SKM-1 treated with dmso at 0.1 percent for 144 hours (cell line): Measurements from ENCODE around the gene CD244.

Experiments used
- DNase-seq: peaks from one replicate; lab custom pipeline; 2025; ENCODE audit not compliant: unreplicated experiment; lab: John Stamatoyannopoulos, UW

The CD244 gene

GRCh38 chr1:160814856-160815255, 47.8 kb downstream of the CD244 start:
- no peak for DNase-seq

DNA sequence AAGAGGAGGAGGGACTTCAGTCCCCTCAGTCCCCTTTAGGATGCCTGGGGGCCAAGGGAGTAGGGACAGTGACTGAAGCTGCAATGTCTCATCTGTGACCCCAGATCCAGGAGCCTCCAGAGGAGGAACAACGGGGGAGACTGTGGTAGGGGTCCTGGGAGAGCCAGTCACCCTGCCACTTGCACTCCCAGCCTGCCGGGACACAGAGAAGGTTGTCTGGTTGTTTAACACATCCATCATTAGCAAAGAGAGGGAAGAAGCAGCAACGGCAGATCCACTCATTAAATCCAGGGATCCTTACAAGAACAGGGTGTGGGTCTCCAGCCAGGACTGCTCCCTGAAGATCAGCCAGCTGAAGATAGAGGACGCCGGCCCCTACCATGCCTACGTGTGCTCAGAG, 48.4 kb downstream of the CD244 start:
- no peak for DNase-seq

- DNase-seq, result no peak
Measured at GRCh38 chr1:160813215-160813614, 49.5 kb downstream of the CD244 start.

DNA sequence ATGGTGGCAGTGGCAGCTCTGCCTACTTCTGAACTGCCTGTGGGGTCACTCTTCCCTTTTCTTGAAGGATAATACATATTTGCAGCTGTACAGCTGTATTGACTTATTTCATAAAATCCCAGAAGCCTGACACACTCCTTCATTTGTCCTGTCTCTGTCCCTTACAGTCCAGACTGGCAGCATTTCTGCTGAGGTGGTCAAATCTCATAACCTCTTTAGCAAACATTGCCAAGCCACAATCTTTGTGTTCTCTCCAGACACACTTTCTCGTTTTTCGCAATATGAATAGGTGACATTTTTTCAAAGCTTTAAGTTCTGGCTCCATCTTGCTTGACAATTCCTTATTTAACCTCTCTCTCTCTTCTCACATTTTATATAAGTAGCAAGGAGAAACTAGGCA, 51.5 kb downstream of the CD244 start:
- no peak for DNase-seq

DNA sequence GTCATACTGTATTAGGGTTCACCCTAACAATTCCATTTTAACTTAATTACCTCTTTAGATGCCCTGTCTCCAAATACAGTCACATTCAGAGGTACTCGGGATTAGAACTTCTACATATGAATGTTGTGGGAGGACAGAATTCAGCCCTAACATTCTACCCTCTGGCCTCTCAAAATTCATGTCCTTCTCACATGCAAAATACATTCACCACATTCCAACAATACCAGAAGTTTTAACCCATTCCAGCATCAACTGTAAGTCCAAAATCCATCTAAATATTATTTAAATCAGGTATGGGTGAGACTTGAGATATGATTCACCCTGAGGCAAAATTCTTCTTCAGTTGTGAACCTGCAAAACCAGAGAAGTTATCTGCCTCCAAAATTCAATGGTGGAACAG, 52.2 kb downstream of the CD244 start:
- DNase-seq, result no peak

DNA sequence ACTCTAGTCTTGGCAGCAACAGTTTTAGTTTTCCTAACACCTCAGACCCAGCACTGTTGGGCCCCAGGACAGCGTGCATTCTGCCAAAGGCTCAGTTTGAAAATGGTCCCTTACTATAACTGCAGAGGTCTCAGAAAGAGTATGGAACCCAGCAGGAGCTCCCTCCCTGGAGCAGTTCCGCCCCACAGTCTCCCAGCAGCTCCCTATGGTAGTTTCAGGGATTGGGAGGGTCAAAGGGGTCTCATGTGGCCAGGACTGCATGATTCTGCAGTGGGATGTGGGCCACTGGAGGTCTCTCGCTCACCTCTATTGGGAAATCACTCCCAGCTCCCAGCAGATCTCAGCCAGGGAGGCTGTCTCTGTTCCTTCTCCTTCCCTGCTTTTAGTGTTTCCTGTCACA, 54.4 kb downstream of the CD244 start:
- DNase-seq, result no peak

DNA sequence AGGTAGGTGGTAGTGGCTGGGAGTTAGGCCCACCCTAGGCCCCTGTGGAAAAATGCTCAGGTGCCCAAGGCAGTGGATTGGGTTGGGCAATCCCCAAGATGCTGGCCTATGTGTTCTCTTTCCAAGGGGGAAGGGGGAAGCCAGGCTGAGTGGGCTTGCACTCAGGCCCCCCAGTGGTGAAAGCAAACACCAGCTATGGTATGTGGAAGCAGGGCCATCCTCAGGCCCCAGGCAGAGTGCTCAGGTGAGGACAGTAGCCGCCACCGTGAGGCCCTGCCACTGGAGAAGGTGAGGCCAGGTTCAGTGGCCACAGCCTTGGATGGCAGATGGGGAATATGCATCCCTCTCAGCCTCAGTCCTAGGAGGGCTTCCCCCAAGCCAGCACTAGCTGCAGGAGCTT, 54.9 kb downstream of the CD244 start:
- DNase-seq, result no peak

GRCh38 chr1:160807247-160807646, 55.4 kb downstream of the CD244 start:
- DNase-seq, result no peak

DNA sequence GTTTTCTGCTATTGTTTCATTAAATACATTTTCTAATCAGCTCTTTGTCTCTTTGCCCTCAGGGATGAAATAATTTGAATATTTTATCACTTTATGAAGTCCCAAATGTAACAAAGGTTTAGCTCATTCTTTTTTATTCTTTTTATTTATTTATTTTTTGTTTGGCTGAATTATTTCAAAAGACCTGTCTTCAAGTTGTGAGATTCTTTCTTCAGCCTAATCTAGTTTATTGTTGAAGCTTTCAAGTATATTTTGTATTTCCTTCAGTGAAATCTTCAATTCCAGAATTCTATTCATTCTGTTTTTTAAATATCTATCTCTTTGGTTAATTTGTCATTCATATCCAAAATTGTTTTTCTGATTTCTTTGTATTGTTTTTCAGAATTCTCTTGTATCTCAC, 55.9 kb downstream of the CD244 start:
- DNase-seq, result no peak

GRCh38 chr1:160806109-160806665, 56.5 kb downstream of the CD244 start:
- no peak for DNase-seq

DNA sequence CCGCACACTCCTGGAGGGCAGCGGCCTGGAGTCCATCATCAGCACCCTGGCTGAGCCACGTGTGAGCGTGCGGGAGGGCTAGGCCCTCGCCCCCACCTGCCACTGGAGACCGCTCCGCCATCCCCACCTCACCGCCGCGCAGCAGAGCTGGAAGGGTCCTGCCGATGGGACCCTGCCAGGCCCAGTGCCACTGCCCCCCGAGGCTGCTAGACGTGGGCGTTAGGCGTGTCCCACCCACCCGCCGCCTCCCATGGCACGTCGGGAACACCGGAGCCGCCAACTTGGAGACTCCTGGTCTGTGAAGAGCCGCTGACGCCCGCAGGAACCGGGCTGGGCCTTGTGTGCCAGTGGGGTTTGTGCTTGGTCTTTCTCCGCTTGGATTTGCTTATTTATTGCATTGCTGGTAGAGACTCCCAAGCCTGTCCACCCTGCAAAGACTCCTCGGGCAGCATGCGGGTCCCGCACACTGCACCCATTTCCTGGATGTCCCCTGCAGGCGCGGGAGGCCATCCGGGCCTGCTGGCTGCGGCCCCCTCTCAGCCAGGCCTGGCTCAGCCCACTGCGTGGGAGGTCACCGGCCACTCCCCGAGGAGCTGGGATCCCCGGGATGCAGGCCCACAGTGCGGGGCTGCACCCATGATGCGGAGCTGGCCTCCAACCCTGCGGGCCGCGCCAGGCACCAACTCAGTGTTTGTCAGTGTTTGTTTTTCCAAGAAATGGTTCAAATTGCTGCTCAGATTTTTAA, 60.7 kb downstream of the CD244 start:
- no peak for DNase-seq

DNA sequence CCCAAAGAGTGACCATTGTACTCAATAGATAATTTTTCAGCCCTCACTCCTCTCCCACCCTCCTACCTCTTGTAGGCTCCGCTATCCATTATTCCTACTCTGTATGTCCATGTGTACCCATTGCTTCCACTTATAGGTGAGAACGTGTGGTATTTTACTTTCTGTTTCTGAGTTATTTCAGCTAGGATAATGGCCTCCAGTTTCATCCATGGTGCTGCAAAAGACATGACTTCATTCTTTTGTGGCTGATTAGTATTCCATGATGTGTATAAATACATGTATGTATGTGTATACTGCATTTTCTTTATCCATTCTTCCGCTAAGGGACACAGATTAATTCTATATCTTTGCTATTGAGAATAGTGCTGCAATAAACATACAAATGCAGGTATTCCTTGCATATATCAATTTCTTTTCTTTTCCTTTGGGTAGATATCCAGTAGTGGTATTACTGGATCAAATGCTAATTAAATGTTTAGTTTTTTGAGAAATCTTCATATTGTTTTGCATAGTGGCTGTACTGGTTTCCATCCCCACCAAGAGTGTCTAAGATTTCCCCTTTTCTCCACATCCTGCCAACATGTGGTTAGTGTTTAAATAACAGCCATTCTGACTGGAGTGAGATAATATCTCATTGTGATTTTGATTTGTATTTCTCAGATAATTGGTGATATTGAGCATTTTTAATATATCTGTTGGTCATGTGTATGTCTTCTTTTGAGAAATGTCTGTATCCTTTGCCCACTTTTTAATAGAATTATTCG, 61.9 kb downstream of the CD244 start:
- DNase-seq, result no peak

DNA sequence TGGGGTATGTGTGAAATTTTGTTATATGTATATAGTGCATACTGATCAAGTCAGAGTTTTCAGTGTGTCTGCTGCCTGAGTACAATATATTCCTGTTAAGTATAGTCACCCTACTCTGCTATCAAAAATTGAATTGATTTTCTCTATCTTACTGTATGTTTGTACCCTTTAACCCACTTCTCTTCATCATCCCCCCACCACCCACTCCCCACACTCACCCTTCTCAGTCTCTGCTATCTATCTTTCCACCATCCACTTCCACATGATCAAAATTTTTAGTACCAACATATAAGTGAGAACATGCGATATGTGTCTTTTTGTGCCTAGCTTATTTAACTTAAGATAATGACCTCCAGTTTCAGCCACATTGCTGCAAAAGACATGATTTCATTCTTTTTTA, 62.5 kb downstream of the CD244 start:
- DNase-seq, result no peak

GRCh38 chr1:160799641-160800040, 63.0 kb downstream of the CD244 start:
- DNase-seq, result no peak

GRCh38 chr1:160798439-160798838, 64.2 kb downstream of the CD244 start:
- no peak for DNase-seq

GRCh38 chr1:160797861-160798273, 64.8 kb downstream of the CD244 start:
- no peak for DNase-seq

DNA sequence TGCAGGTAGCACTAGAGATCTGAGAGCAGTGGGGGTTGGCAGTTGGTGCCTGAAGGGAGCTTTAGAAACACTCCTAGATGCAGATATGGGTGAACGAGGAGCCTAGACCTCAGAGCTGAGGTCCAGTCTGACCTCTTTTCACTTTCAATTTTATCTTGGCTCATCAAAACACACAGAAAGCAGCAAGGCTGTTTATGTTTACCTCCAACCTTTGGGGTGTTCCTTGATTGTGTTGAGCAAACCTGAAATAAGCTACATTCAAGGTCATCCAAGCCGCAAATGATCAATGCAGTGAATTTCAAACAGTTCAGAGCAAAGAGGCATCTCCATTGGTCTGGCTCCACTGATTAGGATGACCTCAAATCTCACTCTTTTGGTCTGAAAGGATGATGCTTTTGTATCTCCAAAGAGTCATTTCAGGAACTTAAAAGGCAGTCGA, 65.4 kb downstream of the CD244 start:
- no peak for DNase-seq

DNA sequence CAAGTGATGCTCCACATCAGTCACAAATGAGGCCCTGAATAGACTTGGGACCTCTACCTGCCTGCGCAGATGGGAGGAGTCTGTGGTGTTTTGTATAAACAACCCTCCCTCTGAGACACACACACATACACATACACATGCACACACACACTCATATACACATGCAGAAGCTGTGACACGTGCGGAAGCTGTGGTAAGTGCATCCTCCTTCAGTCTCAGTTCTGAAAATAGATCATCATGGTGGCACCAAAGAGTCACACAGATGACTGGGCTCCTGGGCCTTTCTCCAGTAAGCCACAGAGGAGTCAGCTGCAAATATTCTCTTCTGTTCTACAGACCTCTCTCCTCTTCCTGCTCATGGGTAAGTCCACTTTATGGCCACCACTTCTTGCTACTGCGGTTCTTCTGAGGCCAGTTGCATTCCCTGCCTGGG, 66.7 kb downstream of the CD244 start, which contains the start of gene LY9:
Gene LY9 (plus strand): TSS at position 224 of the 433 bp plus-strand sequence. CDS start 14 bp downstream, at position 238.
- DNase-seq, result no peak

GRCh38 chr1:160794376-160794775, 68.3 kb downstream of the CD244 start:
- DNase-seq, result no peak

GRCh38 chr1:160789702-160790611, 72.7 kb downstream of the CD244 start:
- no peak for DNase-seq
